ENCODE results near the gene DOCK10. TPM values are rescaled to one million over a fixed set of nuclear protein-coding genes. Genes with fewer than 3 reads are reported as not detected.

Gene DOCK10
- polyA plus RNA-seq, 4 donors: 2.3 to 6.8 (median 3.5) TPM

DNA sequence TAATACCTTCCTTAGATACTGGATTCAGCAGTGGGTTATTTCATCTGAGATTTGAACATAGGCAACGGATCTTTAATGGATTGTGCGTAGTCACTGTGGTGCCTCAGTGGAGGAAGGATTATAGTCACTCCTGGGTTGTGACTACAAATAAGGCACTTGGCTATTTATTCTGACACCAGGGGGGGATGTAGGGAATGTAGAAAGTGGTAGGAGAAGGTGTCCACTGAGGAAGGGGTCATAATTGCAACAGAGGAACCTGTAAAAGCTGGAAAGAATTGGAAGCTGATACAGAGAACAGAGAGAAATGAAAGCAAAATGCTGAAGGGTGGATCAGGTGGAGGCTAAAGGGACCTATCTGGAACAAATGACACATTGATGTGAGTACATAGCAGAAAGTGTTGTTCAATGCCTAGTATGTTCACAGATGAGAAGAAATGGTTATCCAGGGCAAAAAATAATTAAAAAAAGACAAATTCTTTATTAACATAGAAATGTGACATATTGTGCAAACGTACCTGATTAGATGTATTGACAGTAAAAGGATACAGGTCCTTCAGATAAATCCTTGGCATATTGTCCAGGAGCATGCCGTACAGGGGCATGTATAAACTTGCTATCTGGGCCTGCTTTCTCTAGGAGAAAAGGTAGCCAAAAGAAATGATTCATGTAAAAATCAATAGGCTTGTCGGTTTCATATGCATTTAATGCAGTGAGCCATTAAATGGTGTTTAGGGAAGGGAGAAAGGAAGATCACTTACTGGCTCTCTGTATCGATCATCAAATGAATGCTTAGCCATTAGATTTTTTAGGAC is 234.9 kb downstream of the DOCK10 start:
- no peak for FAIRE-seq
- H3K36me3 ChIP-seq (ENCODE audit: control insufficient read depth in 3 of 3, insufficient read depth in 2 of 3, low read depth in 1 of 3, low read length in 3 of 3): peaks cover 0 to 3% (median 0%) of the 10 kb centered on the region in 3 donors
- H3K27me3 ChIP-seq (ENCODE audit: control insufficient read depth in 3 of 3, insufficient read depth in 3 of 3, low read length in 3 of 3): no peaks in the 10 kb centered on the region
- no peak overlapping the region for H3K27ac ChIP-seq (ENCODE audit: low read depth in 1 of 3, low read length in 2 of 3)
- no peaks in the 10 kb centered on the region for H3K4me1 ChIP-seq (ENCODE audit: control insufficient read depth in 3 of 3, insufficient read depth in 2 of 3, low read depth in 1 of 3, low read length in 2 of 3)
- 80 to 95% (median 87%) methylated on average over 6 of the region's 6 CpGs for WGBS, 3 donors
- no peak for DNase-seq
- no peaks in the 10 kb centered on the region for H3K9me3 ChIP-seq (ENCODE audit: control insufficient read depth in 2 of 2, insufficient read depth in 1 of 2, low read depth in 1 of 2, low read length in 1 of 2)
- no peak overlapping the region for H3K4me3 ChIP-seq (ENCODE audit: low read depth in 1 of 3, low read length in 3 of 3)

DNA sequence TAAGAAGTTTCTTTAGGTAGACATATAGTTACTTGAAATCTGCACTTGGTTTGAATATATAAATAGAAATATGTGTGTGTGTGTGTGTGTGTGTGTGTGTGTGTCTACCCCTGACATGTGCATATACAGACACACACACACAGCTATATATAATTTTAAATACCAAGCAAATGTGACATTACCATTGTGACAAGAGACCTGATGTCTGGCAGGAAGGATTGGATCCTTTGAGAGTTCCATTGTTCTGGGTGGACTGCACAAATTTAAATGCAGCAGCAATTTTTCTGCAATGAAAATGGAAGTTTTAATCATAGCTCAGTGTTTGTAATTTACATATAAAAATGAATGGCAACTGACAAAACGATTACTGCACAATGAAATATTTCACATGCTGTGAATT is 238.3 kb downstream of the DOCK10 start:
- Histone ChIP-seq H3K4me3 (ENCODE audit: low read depth in 1 of 3, low read length in 3 of 3) (no peak overlapping the region), H3K27me3 (ENCODE audit: control insufficient read depth in 3 of 3, insufficient read depth in 3 of 3, low read length in 3 of 3) (no peaks in the 10 kb centered on the region), H3K27ac (ENCODE audit: low read depth in 1 of 3, low read length in 2 of 3) (no peak overlapping the region), H3K36me3 (ENCODE audit: control insufficient read depth in 3 of 3, insufficient read depth in 2 of 3, low read depth in 1 of 3, low read length in 3 of 3) (peaks cover 0 to 3% (median 0%) of the 10 kb centered on the region in 3 donors), H3K9me3 (ENCODE audit: control insufficient read depth in 2 of 2, insufficient read depth in 1 of 2, low read depth in 1 of 2, low read length in 1 of 2) (no peaks in the 10 kb centered on the region), H3K4me1 (ENCODE audit: control insufficient read depth in 3 of 3, insufficient read depth in 2 of 3, low read depth in 1 of 3, low read length in 2 of 3) (no peaks in the 10 kb centered on the region)
- FAIRE-seq (no peak), DNase-seq (no peak)
- WGBS, 3 donors: 77 to 92% (median 89%) methylated on average over 1 of the region's 1 CpG

DNA sequence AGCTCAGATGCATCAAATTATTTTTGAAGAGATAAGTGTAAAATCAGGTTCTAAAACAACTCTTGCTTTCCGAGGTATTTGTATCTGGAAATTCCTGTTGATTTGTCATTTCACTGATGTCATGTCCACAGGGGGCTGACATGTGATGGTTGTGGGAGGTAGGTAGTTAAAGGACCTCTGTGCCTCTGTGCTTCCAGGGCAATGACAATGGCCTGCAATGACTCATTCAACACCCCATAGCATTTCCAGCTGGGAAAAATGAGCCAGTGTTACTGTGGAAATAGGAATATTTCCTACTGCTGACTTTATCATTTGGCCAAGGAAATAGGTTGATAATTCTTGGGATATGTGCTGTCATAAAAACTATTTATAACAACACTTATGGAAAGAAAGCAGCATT is 239.9 kb downstream of the DOCK10 start:
- no peak for DNase-seq
- no peaks in the 10 kb centered on the region for H3K9me3 ChIP-seq (ENCODE audit: control insufficient read depth in 2 of 2, insufficient read depth in 1 of 2, low read depth in 1 of 2, low read length in 1 of 2)
- no peak for FAIRE-seq
- H3K27me3 ChIP-seq (ENCODE audit: control insufficient read depth in 3 of 3, insufficient read depth in 3 of 3, low read length in 3 of 3): no peaks in the 10 kb centered on the region
- no peak overlapping the region for H3K4me3 ChIP-seq (ENCODE audit: low read depth in 1 of 3, low read length in 3 of 3)
- WGBS, 3 donors: 74 to 83% (median 80%) methylated on average over 1 of the region's 1 CpG
- no peaks in the 10 kb centered on the region for H3K4me1 ChIP-seq (ENCODE audit: control insufficient read depth in 3 of 3, insufficient read depth in 2 of 3, low read depth in 1 of 3, low read length in 2 of 3)
- no peak overlapping the region for H3K27ac ChIP-seq (ENCODE audit: low read depth in 1 of 3, low read length in 2 of 3)
- peaks cover 0 to 5% (median 0%) of the 10 kb centered on the region in 3 donors for H3K36me3 ChIP-seq (ENCODE audit: control insufficient read depth in 3 of 3, insufficient read depth in 2 of 3, low read depth in 1 of 3, low read length in 3 of 3)

DNA sequence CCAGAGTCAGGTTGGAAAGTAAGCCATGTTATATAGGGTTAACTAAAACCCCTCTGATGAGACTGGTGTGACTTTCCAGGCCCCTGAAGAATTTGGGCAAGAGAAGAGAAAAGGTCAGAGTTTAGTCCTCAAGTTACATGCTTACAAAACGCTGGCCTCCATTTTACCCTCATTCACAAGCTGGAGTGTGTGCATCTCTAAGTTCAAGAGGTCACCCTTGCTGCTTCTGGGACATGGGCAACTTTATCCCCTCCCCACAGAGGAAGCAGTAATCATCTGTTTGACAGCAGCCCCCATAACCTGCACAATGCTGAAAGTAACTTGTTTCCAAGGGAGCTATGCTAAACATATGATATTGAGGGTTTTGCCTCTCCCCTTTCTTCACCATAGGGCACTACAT is 240.9 kb downstream of the DOCK10 start:
- no peak for FAIRE-seq
- no peaks in the 10 kb centered on the region for H3K27me3 ChIP-seq (ENCODE audit: control insufficient read depth in 3 of 3, insufficient read depth in 3 of 3, low read length in 3 of 3)
- no peaks in the 10 kb centered on the region for H3K9me3 ChIP-seq (ENCODE audit: control insufficient read depth in 2 of 2, insufficient read depth in 1 of 2, low read depth in 1 of 2, low read length in 1 of 2)
- no peak for DNase-seq
- H3K36me3 ChIP-seq (ENCODE audit: control insufficient read depth in 3 of 3, insufficient read depth in 2 of 3, low read depth in 1 of 3, low read length in 3 of 3): peaks cover 0 to 5% (median 0%) of the 10 kb centered on the region in 3 donors
- H3K4me3 ChIP-seq (ENCODE audit: low read depth in 1 of 3, low read length in 3 of 3): no peak overlapping the region
- WGBS, 3 donors: 50 to 54% (median 51%) methylated on average over 1 of the region's 1 CpG
- H3K27ac ChIP-seq (ENCODE audit: low read depth in 1 of 3, low read length in 2 of 3): no peak overlapping the region
- H3K4me1 ChIP-seq (ENCODE audit: control insufficient read depth in 3 of 3, insufficient read depth in 2 of 3, low read depth in 1 of 3, low read length in 2 of 3): no peaks in the 10 kb centered on the region

DNA sequence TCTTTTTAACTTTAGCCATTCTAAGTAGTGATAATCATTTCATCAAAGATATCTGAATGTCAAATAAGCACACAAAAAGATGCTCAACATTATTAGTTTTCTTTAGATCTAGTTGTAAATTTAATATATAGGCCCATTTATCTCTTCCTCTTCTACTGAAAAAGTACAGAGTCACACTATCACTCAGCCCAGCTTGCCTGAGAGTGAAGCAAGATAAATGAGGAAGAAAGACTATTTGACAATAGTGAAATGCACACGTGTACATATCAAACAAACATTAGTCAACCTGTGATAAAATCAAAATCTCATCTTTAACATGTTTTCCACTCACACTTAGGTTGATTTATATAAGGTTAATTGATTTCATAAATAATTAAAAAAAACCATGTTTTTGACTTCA is 242.6 kb downstream of the DOCK10 start:
- Histone ChIP-seq H3K9me3 (ENCODE audit: control insufficient read depth in 2 of 2, insufficient read depth in 1 of 2, low read depth in 1 of 2, low read length in 1 of 2) (no peaks in the 10 kb centered on the region), H3K4me1 (ENCODE audit: control insufficient read depth in 3 of 3, insufficient read depth in 2 of 3, low read depth in 1 of 3, low read length in 2 of 3) (no peaks in the 10 kb centered on the region), H3K27ac (ENCODE audit: low read depth in 1 of 3, low read length in 2 of 3) (no peak overlapping the region), H3K27me3 (ENCODE audit: control insufficient read depth in 3 of 3, insufficient read depth in 3 of 3, low read length in 3 of 3) (no peaks in the 10 kb centered on the region), H3K36me3 (ENCODE audit: control insufficient read depth in 3 of 3, insufficient read depth in 2 of 3, low read depth in 1 of 3, low read length in 3 of 3) (peaks cover 0 to 7% (median 0%) of the 10 kb centered on the region in 3 donors), H3K4me3 (ENCODE audit: low read depth in 1 of 3, low read length in 3 of 3) (no peak overlapping the region)
- no peak for DNase-seq
- WGBS, 3 donors: 27 to 58% (median 56%) methylated on average over 1 of the region's 1 CpG
- FAIRE-seq: no peak

DNA sequence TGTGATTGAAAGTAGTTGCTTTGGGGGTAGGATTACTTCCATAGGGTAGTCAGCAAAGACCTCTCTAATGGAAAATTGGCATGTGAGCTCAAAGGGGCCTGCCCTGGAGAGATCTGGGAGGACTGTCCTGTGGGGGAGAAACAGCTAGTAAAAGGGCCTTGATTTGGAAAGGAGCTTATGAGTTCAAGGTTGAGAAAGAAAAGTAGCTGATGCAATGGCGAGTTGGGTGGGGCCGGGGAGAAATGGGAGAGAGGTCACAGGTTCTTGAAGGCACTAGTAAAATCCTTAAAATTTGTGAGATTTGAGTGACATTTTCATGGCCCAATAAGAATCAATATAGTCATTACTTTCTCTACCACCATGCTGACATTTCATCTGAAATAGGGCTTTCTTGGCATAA is 244.1 kb downstream of the DOCK10 start:
- Histone ChIP-seq H3K36me3 (ENCODE audit: control insufficient read depth in 3 of 3, insufficient read depth in 2 of 3, low read depth in 1 of 3, low read length in 3 of 3) (peaks cover 0 to 7% (median 3%) of the 10 kb centered on the region in 3 donors), H3K4me3 (ENCODE audit: low read depth in 1 of 3, low read length in 3 of 3) (no peak overlapping the region), H3K27ac (ENCODE audit: low read depth in 1 of 3, low read length in 2 of 3) (no peak overlapping the region), H3K9me3 (ENCODE audit: control insufficient read depth in 2 of 2, insufficient read depth in 1 of 2, low read depth in 1 of 2, low read length in 1 of 2) (no peaks in the 10 kb centered on the region), H3K4me1 (ENCODE audit: control insufficient read depth in 3 of 3, insufficient read depth in 2 of 3, low read depth in 1 of 3, low read length in 2 of 3) (no peaks in the 10 kb centered on the region), H3K27me3 (ENCODE audit: control insufficient read depth in 3 of 3, insufficient read depth in 3 of 3, low read length in 3 of 3) (no peaks in the 10 kb centered on the region)
- WGBS, 3 donors: 93 to 98% (median 93%) methylated on average over 2 of the region's 2 CpGs
- no peak for FAIRE-seq
- no peak for DNase-seq

DNA sequence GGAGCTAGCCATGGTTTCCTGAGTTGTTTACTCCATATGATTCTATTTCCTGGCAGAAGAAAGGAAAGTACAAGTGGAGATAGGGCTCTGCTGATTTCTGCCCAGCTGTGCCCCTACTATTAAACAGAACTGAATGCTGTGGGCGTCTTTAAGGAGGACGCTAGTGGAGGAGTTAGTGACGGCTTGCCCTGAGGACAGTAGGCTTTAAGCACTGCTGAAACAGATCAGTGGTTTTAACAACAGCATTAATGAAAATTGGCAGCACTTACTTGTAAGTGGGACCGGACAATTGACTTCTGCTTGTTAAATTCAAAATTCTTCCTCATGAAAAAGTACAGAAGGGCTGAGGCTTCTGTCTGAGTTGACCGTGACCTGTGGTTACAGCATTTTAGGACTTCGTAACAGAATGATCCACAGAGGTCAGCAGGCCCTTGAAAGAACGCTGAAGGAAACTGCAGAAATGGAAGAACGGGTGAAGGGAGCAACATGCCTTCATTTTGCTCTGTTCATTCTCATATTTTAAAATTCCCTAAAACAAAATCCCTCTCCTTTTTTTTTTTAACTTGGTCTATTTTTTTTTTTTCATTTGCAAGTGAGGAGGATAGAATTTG is 245.5 kb downstream of the DOCK10 start:
- Histone ChIP-seq H3K27me3 (ENCODE audit: control insufficient read depth in 3 of 3, insufficient read depth in 3 of 3, low read length in 3 of 3) (no peaks in the 10 kb centered on the region), H3K9me3 (ENCODE audit: control insufficient read depth in 2 of 2, insufficient read depth in 1 of 2, low read depth in 1 of 2, low read length in 1 of 2) (no peaks in the 10 kb centered on the region), H3K4me3 (ENCODE audit: low read depth in 1 of 3, low read length in 3 of 3) (no peak overlapping the region), H3K36me3 (ENCODE audit: control insufficient read depth in 3 of 3, insufficient read depth in 2 of 3, low read depth in 1 of 3, low read length in 3 of 3) (peaks cover 0 to 5% (median 3%) of the 10 kb centered on the region in 3 donors), H3K27ac (ENCODE audit: low read depth in 1 of 3, low read length in 2 of 3) (no peak overlapping the region), H3K4me1 (ENCODE audit: control insufficient read depth in 3 of 3, insufficient read depth in 2 of 3, low read depth in 1 of 3, low read length in 2 of 3) (no peaks in the 10 kb centered on the region)
- WGBS, 3 donors: 87 to 92% (median 90%) methylated on average over 8 of the region's 8 CpGs
- DNase-seq (no peak), FAIRE-seq (no peak)

DNA sequence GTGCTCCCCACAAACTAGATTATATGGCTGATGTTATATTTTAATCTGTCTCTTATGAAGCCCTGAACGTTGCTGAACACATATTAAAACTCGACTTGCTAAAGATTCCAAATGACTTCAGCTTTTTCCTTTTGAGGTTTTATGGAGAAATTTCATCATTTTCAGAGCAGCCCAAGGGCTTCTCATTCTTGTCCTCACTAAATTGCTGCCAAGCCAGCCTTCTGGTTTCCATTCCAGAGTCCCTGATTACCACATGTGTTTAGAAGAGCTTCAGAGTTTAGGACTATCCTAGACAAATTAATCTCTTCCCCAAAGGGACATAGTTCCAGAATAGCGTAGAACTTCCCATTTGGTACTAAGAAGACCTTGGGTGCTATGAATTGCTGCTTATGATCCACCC is 248.3 kb downstream of the DOCK10 start:
- DNase-seq (no peak), FAIRE-seq (no peak)
- Histone ChIP-seq H3K9me3 (ENCODE audit: control insufficient read depth in 2 of 2, insufficient read depth in 1 of 2, low read depth in 1 of 2, low read length in 1 of 2) (no peaks in the 10 kb centered on the region), H3K4me1 (ENCODE audit: control insufficient read depth in 3 of 3, insufficient read depth in 2 of 3, low read depth in 1 of 3, low read length in 2 of 3) (no peaks in the 10 kb centered on the region), H3K27me3 (ENCODE audit: control insufficient read depth in 3 of 3, insufficient read depth in 3 of 3, low read length in 3 of 3) (no peaks in the 10 kb centered on the region), H3K36me3 (ENCODE audit: control insufficient read depth in 3 of 3, insufficient read depth in 2 of 3, low read depth in 1 of 3, low read length in 3 of 3) (peaks cover 0 to 5% (median 3%) of the 10 kb centered on the region in 3 donors), H3K27ac (ENCODE audit: low read depth in 1 of 3, low read length in 2 of 3) (no peak overlapping the region), H3K4me3 (ENCODE audit: low read depth in 1 of 3, low read length in 3 of 3) (no peak overlapping the region)
- WGBS, 3 donors: 68 to 86% (median 73%) methylated on average over 3 of the region's 3 CpGs
